ENCODE results near the gene C12orf76. TPM values are rescaled to one million over a fixed set of nuclear protein-coding genes. Genes with fewer than 3 reads are reported as not detected.

C12orf76 gene
- total RNA-seq, 1 experiment from 2014 or later: 10.1 TPM

GRCh38 chr12:109998241-109998903 lies 50.0 kb downstream of the C12orf76 start (continued):
- TF ChIP-seq MAX (IDR thresholded peaks at IDR 0.05): no peak
- no peak for TF ChIP-seq TCF7L2 (IDR thresholded peaks at IDR 0.05; ENCODE audit: borderline replicate concordance, extremely low read depth, insufficient read depth, insufficient read length)
- TF ChIP-seq EZH2 (IDR thresholded peaks at IDR 0.05): no peak
- no peak for TF ChIP-seq YY1 (IDR thresholded peaks at IDR 0.05; ENCODE audit: extremely low read depth, insufficient replicate concordance, low read depth, low read length)
- TF ChIP-seq FOSL1 (IDR thresholded peaks at IDR 0.05; ENCODE audit: low read depth): no peak

- POLR2A ChIA-PET: interaction anchor here (1.6 kb wide), 1 partner anchor 9 kb away, joined by 3 read pairs; no protein-coding TSS in a partner anchor
- Histone ChIP-seq H3K4me1 (ENCODE audit: control insufficient read depth in 1 of 2, insufficient read depth in 2 of 2, low read length in 2 of 2) (peaks cover 26 to 48% of the 10 kb centered on the region in 2 experiments), H4K20me1 (ENCODE audit: insufficient read depth) (no peaks in the 10 kb centered on the region), H3K9ac (ENCODE audit: low read length) (no peak overlapping the region), H2AFZ (ENCODE audit: low read depth, low read length, poor library complexity, severe bottlenecking) (no peak overlapping the region), H3K9me2 (ENCODE audit: insufficient read depth) (no peaks in the 10 kb centered on the region), H3K79me2 (ENCODE audit: insufficient read depth, low read length) (peaks cover 42% of the 10 kb centered on the region), H3K4me2 (ENCODE audit: low read length) (no peak overlapping the region), H3K36me3 (ENCODE audit: control insufficient read depth in 1 of 2, insufficient read depth in 2 of 2, low read length in 2 of 2) (no peaks in the 10 kb centered on the region), H3K27me3 (ENCODE audit: insufficient read depth, low read length) (no peaks in the 10 kb centered on the region), H3K27ac (ENCODE audit: low read depth, low read length) (no peak overlapping the region), H3K4me3 (replicated peaks in 1 of 2; ENCODE audit: low read depth in 1 of 2, low read length in 2 of 2) (no peak overlapping the region), H3K9me3 (ENCODE audit: control insufficient read depth in 1 of 2, insufficient read depth in 1 of 2, low read depth in 1 of 2, low read length in 2 of 2) (no peaks in the 10 kb centered on the region)
- TF ChIP-seq EZH2 (IDR thresholded peaks at IDR 0.05) (no peak), ELF1 (IDR thresholded peaks at IDR 0.05; ENCODE audit: borderline replicate concordance, low read depth) (no peak), ZFX (IDR thresholded peaks at IDR 0.05) (no peak), FOSL1 (IDR thresholded peaks at IDR 0.05; ENCODE audit: low read depth) (no peak), POLR2A (IDR thresholded peaks at IDR 0.05; ENCODE audit: borderline replicate concordance, extremely low read depth, insufficient read depth, insufficient read length) (no peak), ATF3 (IDR thresholded peaks at IDR 0.05) (no peak), JUND (IDR thresholded peaks at IDR 0.05) (no peak), ZNF274 (IDR thresholded peaks at IDR 0.05; ENCODE audit: low read depth, low read length) (no peak), CBX3 (IDR thresholded peaks at IDR 0.05; ENCODE audit: low read depth) (no peak)
- BruUV-seq (replicated peaks): no TSS peak
- CTCF ChIA-PET: no interaction called here
- intact Hi-C loops (cut with micrococcal nuclease): no loop called here
- ATAC-seq: no peak
- RAD21 ChIA-PET (ENCODE audit: low non-redundant PET in 1 of 2, low total read pairs in 2 of 2, uncharacterized antibody in 2 of 2, unreplicated experiment in 2 of 2): no interaction called here
- DNase-seq (ENCODE audit: low read depth, low spot score): no peak
Observed at GRCh38 chr12:109997393-109997792, 50.9 kb downstream of the C12orf76 start.
